Osteoblast (primary cell): ENCODE measurements around the gene SOX13. TPM values are rescaled to one million over a fixed set of nuclear protein-coding genes. Genes with fewer than 3 reads are reported as not detected.

Source experiments
- DNase-seq: peaks from one replicate; pipeline ENCODE4 v3.0.0; 2011; ENCODE audit warnings: low spot score, mixed read lengths; ENCODE audit not compliant: insufficient read length; ENCODE audit errors: missing footprints
- H2AFZ ChIP-seq: 2 replicates; pipeline ENCODE4 v1.6.0; 2011; ENCODE audit warnings: mild to moderate bottlenecking, low read length
- H3K27ac ChIP-seq: 2 replicates; pipeline ENCODE4 v1.5.1; 2011; ENCODE audit warnings: mild to moderate bottlenecking, low read depth, low read length, moderate library complexity
- H3K27me3 ChIP-seq: 2 replicates; pipeline ENCODE4 v1.6.0; 2012; ENCODE audit warnings: mild to moderate bottlenecking, control low read depth, inconsistent platforms, low read length, moderate library complexity; ENCODE audit not compliant: insufficient read depth
- H3K36me3 ChIP-seq: 2 replicates; pipeline ENCODE4 v1.5.1; 2011; ENCODE audit warnings: mild to moderate bottlenecking, low read length, control low read depth, moderate library complexity; ENCODE audit not compliant: insufficient read depth
- H3K4me1 ChIP-seq: 2 replicates; pipeline ENCODE4 v1.5.1; 2011; ENCODE audit warnings: mild to moderate bottlenecking, low read length, control low read depth, moderate library complexity; ENCODE audit not compliant: insufficient read depth
- H3K4me2 ChIP-seq: 2 replicates; pipeline ENCODE4 v1.6.0; 2011; ENCODE audit warnings: mild to moderate bottlenecking, low read length; ENCODE audit not compliant: insufficient read depth
- H3K4me3 ChIP-seq: fragments of 200-600 bp; sonication (generic); 3 replicates; pipeline ENCODE4 v1.5.1; 2012; ENCODE audit warnings: mild to moderate bottlenecking, low read length, inconsistent platforms; ENCODE audit not compliant: insufficient read depth
- H3K79me2 ChIP-seq: 2 replicates; pipeline ENCODE4 v1.6.0; 2012; ENCODE audit warnings: mild to moderate bottlenecking, low read length, control low read depth, inconsistent platforms; ENCODE audit not compliant: insufficient read depth
- H3K9me3 ChIP-seq: 2 replicates; pipeline ENCODE4 v1.5.1; 2011; ENCODE audit warnings: low read depth, low read length, control low read depth
- H4K20me1 ChIP-seq: 2 replicates; pipeline ENCODE4 v1.6.0; 2012; ENCODE audit warnings: mild to moderate bottlenecking, low read length, control low read depth; ENCODE audit not compliant: insufficient read depth
- total RNA-seq: library from RNA; depleted of rRNA; stranded (reverse); fragments of >200 nt; gene quantifications from 2 replicates; pipeline ENCODE4 v1.2.3, GENCODE V29; 2012
- TF ChIP-seq, protein P1 (sequence below): IDR thresholded peaks from 2 replicates; pipeline ENCODE4 v1.5.1; 2011; ENCODE audit warnings: mild to moderate bottlenecking, low read depth, low read length, moderate library complexity; ENCODE audit errors: extremely low read depth

The SOX13 gene
- total RNA-seq, 1 donor = 9.0 TPM

- peaks cover 2% of the 10 kb centered on the region for H4K20me1 ChIP-seq
- H3K4me1 ChIP-seq = peaks cover 23% of the 10 kb centered on the region
- H3K27me3 ChIP-seq = no peaks in the 10 kb centered on the region
- no peak overlapping the region for H3K4me3 ChIP-seq
- H3K79me2 ChIP-seq = peaks cover 25% of the 10 kb centered on the region
- no peaks in the 10 kb centered on the region for H3K36me3 ChIP-seq
- no peak overlapping the region for H2AFZ ChIP-seq
- no peaks in the 10 kb centered on the region for H3K9me3 ChIP-seq
- no peak for DNase-seq
- TF ChIP-seq, protein P1, sequence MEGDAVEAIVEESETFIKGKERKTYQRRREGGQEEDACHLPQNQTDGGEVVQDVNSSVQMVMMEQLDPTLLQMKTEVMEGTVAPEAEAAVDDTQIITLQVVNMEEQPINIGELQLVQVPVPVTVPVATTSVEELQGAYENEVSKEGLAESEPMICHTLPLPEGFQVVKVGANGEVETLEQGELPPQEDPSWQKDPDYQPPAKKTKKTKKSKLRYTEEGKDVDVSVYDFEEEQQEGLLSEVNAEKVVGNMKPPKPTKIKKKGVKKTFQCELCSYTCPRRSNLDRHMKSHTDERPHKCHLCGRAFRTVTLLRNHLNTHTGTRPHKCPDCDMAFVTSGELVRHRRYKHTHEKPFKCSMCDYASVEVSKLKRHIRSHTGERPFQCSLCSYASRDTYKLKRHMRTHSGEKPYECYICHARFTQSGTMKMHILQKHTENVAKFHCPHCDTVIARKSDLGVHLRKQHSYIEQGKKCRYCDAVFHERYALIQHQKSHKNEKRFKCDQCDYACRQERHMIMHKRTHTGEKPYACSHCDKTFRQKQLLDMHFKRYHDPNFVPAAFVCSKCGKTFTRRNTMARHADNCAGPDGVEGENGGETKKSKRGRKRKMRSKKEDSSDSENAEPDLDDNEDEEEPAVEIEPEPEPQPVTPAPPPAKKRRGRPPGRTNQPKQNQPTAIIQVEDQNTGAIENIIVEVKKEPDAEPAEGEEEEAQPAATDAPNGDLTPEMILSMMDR = no peak
- H3K4me2 ChIP-seq = no peak overlapping the region
- H3K27ac ChIP-seq = no peak overlapping the region
Measured at GRCh38 chr1:204083491-204083890, 10.6 kb downstream of the SOX13 start.

DNA sequence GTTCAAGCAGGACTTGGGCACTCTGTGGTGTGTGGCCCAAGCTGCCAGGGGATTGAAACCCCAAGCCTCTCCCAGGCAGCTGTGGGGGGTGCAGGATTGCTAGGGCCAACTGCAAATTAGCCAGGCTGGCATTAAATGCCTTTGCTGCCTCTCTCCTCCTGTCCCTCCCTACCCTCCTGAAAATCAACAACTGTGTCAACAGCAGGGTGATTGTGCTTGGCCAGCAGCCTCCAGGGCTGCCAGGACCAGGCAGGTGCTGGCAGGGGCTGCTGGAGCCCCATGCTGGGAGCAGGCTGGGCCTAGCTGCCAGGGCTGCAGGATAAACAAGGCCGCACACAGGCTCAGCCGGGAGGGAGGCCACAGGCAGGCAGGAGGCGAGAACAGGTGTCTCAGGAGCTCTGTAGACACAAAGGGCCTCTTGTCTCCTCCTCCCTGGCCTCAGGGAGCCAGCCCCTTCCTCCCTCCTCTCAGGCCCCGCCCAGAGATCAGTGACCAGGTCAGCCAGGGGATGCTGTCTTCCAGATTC, 11.4 kb downstream of the SOX13 start:
- Histone ChIP-seq H3K4me2 (no peak overlapping the region), H3K4me1 (peaks cover 25% of the 10 kb centered on the region), H3K27ac (no peak overlapping the region), H2AFZ (no peak overlapping the region), H4K20me1 (peaks cover 2% of the 10 kb centered on the region), H3K27me3 (no peaks in the 10 kb centered on the region), H3K4me3 (no peak overlapping the region), H3K9me3 (no peaks in the 10 kb centered on the region), H3K36me3 (no peaks in the 10 kb centered on the region), H3K79me2 (peaks cover 25% of the 10 kb centered on the region)
- no peak for DNase-seq
- TF ChIP-seq, protein P1 = no peak

DNA sequence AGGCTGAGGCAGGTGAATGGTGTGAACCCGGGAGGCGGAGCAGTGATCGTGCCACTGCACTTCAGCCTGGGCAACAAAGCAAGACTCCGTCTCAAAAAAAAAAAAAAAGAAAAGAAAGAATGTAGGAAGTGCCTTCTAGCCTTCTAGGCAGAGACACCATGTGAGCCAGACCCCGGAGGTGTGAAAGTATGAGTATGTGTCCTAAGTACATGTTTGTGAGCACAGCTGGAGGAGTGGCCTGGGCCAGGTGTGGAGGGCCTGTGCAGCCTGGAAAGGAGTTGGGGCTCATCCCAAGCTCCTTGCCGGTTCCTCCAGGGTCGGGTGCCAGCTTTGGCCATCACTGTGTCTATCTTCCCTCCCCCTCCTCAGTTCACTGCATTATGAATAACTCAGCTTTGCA, 13.0 kb downstream of the SOX13 start:
- no peaks in the 10 kb centered on the region for H3K27me3 ChIP-seq
- peaks cover 11% of the 10 kb centered on the region for H3K4me1 ChIP-seq
- no peak overlapping the region for H2AFZ ChIP-seq
- DNase-seq = no peak
- H3K9me3 ChIP-seq = no peaks in the 10 kb centered on the region
- H3K4me2 ChIP-seq = no peak overlapping the region
- no peaks in the 10 kb centered on the region for H3K36me3 ChIP-seq
- TF ChIP-seq, protein P1 = no peak
- H3K27ac ChIP-seq = no peak overlapping the region
- H3K4me3 ChIP-seq = no peak overlapping the region
- peaks cover 24% of the 10 kb centered on the region for H3K79me2 ChIP-seq
- H4K20me1 ChIP-seq = peaks cover 2% of the 10 kb centered on the region

GRCh38 chr1:204087181-204087892, 14.4 kb downstream of the SOX13 start:
- DNase-seq = peak; percentile 66
- no peaks in the 10 kb centered on the region for H3K27me3 ChIP-seq
- H3K27ac ChIP-seq = no peak overlapping the region
- H3K79me2 ChIP-seq = peaks cover 24% of the 10 kb centered on the region
- H3K9me3 ChIP-seq = no peaks in the 10 kb centered on the region
- H3K36me3 ChIP-seq = no peaks in the 10 kb centered on the region
- peaks cover 2% of the 10 kb centered on the region for H4K20me1 ChIP-seq
- no peak overlapping the region for H2AFZ ChIP-seq
- peaks cover 11% of the 10 kb centered on the region for H3K4me1 ChIP-seq
- TF ChIP-seq, protein P1 = no peak
- no peak overlapping the region for H3K4me3 ChIP-seq
- no peak overlapping the region for H3K4me2 ChIP-seq
